ENCODE data around the gene NAXE.

DNA sequence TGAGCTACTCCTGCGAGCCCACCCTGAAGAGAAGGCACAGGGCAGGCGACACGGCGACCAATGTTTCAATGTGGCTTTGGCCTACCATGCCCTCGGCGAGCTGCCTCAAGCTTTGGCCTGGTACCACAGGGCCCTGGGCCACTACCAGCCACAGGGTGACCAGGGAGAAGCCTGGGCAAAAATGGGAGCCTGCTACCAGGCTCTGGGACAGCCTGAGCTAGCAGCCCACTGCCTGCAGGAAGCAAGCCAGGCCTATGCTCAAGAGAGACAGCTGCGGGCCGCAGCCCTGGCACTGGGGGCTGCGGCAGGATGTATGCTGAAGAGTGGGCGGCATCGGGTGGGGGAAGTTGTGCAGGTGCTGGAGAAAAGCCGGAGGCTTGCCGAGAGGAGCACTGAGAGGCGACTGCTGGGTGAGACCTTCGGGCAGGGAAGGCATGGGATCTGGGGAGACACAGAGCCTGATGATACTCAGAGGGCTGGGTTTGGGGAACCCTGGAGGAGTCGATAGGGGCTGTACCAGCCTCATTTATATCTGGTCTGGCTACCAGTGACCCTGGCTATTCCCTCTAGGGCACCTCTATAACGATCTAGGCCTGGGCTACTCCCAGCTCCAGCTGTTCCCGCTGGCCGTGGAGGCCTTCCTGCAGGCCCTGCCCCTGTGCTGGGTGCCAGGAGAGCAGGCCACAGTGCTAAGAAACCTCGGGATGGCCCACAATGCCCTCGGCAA lies 9.8 kb upstream of the NAXE start:
- TF ChIP-seq, protein P1, sequence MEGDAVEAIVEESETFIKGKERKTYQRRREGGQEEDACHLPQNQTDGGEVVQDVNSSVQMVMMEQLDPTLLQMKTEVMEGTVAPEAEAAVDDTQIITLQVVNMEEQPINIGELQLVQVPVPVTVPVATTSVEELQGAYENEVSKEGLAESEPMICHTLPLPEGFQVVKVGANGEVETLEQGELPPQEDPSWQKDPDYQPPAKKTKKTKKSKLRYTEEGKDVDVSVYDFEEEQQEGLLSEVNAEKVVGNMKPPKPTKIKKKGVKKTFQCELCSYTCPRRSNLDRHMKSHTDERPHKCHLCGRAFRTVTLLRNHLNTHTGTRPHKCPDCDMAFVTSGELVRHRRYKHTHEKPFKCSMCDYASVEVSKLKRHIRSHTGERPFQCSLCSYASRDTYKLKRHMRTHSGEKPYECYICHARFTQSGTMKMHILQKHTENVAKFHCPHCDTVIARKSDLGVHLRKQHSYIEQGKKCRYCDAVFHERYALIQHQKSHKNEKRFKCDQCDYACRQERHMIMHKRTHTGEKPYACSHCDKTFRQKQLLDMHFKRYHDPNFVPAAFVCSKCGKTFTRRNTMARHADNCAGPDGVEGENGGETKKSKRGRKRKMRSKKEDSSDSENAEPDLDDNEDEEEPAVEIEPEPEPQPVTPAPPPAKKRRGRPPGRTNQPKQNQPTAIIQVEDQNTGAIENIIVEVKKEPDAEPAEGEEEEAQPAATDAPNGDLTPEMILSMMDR (IDR thresholded peaks at IDR 0.05): no peak
- TF ChIP-seq ZFX (IDR thresholded peaks at IDR 0.05; ENCODE audit: borderline replicate concordance): no peak

Measured in 22Rv1 (cell line).